Stimulated activated CD4-positive, alpha-beta T cell treated with anti-CD3 and anti-CD28 coated beads, Interleukin-15, amount 100 ng/mL, for 48 hours (primary cell): ENCODE measurements around the gene ITGAL.
"Not testable (repeated sequence)": the region's sequence is repeated elsewhere in the genome, so short reads cannot be mapped to it uniquely, and the experiment has no call there.

ENCODE experiments used
- DNase-seq, 2 donors: peaks; one replicate each; pipeline ENCODE4 v3.0.0-alpha.2; 2020; ENCODE audit warnings: low read depth in 2 of 2

Gene ITGAL

GRCh38 chr16:30491744-30492308, 19.3 kb downstream of the ITGAL start:
- DNase-seq, result no peak

GRCh38 chr16:30493941-30494488, 21.5 kb downstream of the ITGAL start:
- DNase-seq, result no peak

GRCh38 chr16:30494709-30495108, 22.2 kb downstream of the ITGAL start:
- DNase-seq, result no peak

- DNase-seq, result no peak
Observed at GRCh38 chr16:30499284-30499683, 26.7 kb downstream of the ITGAL start.

- no peak for DNase-seq
Observed at GRCh38 chr16:30503403-30504296, 31.1 kb downstream of the ITGAL start.

GRCh38 chr16:30509081-30509765, 36.7 kb downstream of the ITGAL start:
- no peak for DNase-seq

GRCh38 chr16:30510376-30510938, 37.9 kb downstream of the ITGAL start:
- no peak for DNase-seq

- no peak for DNase-seq
Observed at GRCh38 chr16:30511509-30511908, 39.0 kb downstream of the ITGAL start.

- no peak for DNase-seq
Observed at GRCh38 chr16:30515275-30515674, 42.7 kb downstream of the ITGAL start.

- DNase-seq, result no peak
Observed at GRCh38 chr16:30518552-30518951, 46.0 kb downstream of the ITGAL start.

GRCh38 chr16:30519120-30520049, 46.8 kb downstream of the ITGAL start:
- DNase-seq, result no peak

GRCh38 chr16:30521476-30521872, 48.9 kb downstream of the ITGAL start:
- no peak for DNase-seq

- DNase-seq, result no peak
Observed at GRCh38 chr16:30521873-30522641, 49.5 kb downstream of the ITGAL start.

GRCh38 chr16:30522702-30523463, 50.3 kb downstream of the ITGAL start:
- DNase-seq, result not testable (repeated sequence)

- DNase-seq, result no peak
Observed at GRCh38 chr16:30523768-30524574, 51.4 kb downstream of the ITGAL start.

- no peak for DNase-seq
Observed at GRCh38 chr16:30524575-30525568, 52.3 kb downstream of the ITGAL start.

- DNase-seq, result no peak
Observed at GRCh38 chr16:30525844-30526136, 53.2 kb downstream of the ITGAL start.
